Colonic mucosa (tissue), 4 donors: ENCODE measurements around the gene P2RY2. TPM values are rescaled to one million over a fixed set of nuclear protein-coding genes. Genes with fewer than 3 reads are reported as not detected.

Experiments
- DNase-seq: peaks from one replicate; pipeline ENCODE4 v3.0.0-alpha.2; 2020
- H3K27ac ChIP-seq: fragments of 200-600 bp; one replicate; pipeline ENCODE4 v1.8.0; 2021
- H3K27me3 ChIP-seq: fragments of 200-600 bp; one replicate; pipeline ENCODE4 v1.8.0; 2021
- H3K36me3 ChIP-seq: fragments of 200-600 bp; one replicate; pipeline ENCODE4 v1.8.0; 2021
- H3K4me1 ChIP-seq: fragments of 200-600 bp; one replicate; pipeline ENCODE4 v1.8.0; 2021; ENCODE audit warnings: mild to moderate bottlenecking
- H3K4me3 ChIP-seq: fragments of 200-600 bp; one replicate; pipeline ENCODE4 v1.8.0; 2021
- H3K9ac ChIP-seq, 2 donors: one replicate each; pipeline ENCODE4 v1.7.0; 2013; ENCODE audit warnings: control low read depth in 2 of 2, low read depth in 2 of 2, low read length in 2 of 2
- H3K9me3 ChIP-seq: fragments of 200-600 bp; one replicate; pipeline ENCODE4 v1.8.0; 2021
- intact Hi-C: fragments of 100-400 bp; cut with DNase I; formaldehyde crosslinking; loops from one replicate; pipeline ENCODE4 v1.14.1; 2022
- total RNA-seq, 2 donors: library from RNA; stranded (reverse); fragmentation: NEBNext Ultra II Directional in 1 of 2; extraction: Animal tissue kit (Norgen Biotek cat#: 25700) in 1 of 2; gene quantifications; one replicate each; pipeline ENCODE4 v1.2.1, GENCODE V29; 2021
- TF ChIP-seq, protein P1 (sequence below): fragments of 200-600 bp; IDR thresholded peaks from one replicate; pipeline ENCODE4 v1.8.0; 2022; ENCODE audit warnings: antibody characterized with exemption, mild to moderate bottlenecking
- donor health status: healthy.
- donor health status: DM: no; HTN: no; CAD: no.
- donor health status: DM: no; HTN: no; CAD: no.

The P2RY2 gene
- total RNA-seq, 2 donors from 2014 or later: 17.6 to 27.4 TPM

DNA sequence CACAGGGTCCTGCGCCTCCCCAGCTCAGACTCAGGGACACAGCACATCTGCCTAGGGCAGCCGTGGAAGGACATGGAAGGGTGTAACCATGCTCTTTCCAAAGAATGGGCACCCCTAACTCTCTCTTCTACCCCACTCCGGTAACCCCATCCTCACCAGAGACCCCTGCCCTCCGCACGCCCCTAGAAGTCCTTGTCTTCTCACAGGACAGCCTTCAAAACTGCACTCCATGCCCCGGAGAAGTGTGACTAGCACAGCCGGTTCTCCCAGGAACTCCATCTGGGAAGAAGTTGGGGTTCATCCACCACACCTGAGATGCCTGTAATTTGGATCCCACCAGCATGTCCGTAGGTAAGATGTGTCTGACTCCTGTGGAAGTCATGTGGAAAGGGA lies 25.0 kb downstream of the P2RY2 start:
- Histone ChIP-seq H3K4me3 (no peak overlapping the region), H3K4me1 (no peaks in the 10 kb centered on the region), H3K9ac (no peak overlapping the region), H3K27ac (no peak overlapping the region), H3K36me3 (no peaks in the 10 kb centered on the region), H3K9me3 (no peaks in the 10 kb centered on the region), H3K27me3 (no peaks in the 10 kb centered on the region)
- intact Hi-C loops: loop anchor here (2.0 to 10.0 kb wide), 3 partner anchors 58 to 406 kb away; no protein-coding TSS in a partner anchor
- DNase-seq: no peak
- TF ChIP-seq, protein P1, sequence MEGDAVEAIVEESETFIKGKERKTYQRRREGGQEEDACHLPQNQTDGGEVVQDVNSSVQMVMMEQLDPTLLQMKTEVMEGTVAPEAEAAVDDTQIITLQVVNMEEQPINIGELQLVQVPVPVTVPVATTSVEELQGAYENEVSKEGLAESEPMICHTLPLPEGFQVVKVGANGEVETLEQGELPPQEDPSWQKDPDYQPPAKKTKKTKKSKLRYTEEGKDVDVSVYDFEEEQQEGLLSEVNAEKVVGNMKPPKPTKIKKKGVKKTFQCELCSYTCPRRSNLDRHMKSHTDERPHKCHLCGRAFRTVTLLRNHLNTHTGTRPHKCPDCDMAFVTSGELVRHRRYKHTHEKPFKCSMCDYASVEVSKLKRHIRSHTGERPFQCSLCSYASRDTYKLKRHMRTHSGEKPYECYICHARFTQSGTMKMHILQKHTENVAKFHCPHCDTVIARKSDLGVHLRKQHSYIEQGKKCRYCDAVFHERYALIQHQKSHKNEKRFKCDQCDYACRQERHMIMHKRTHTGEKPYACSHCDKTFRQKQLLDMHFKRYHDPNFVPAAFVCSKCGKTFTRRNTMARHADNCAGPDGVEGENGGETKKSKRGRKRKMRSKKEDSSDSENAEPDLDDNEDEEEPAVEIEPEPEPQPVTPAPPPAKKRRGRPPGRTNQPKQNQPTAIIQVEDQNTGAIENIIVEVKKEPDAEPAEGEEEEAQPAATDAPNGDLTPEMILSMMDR: no peak

DNA sequence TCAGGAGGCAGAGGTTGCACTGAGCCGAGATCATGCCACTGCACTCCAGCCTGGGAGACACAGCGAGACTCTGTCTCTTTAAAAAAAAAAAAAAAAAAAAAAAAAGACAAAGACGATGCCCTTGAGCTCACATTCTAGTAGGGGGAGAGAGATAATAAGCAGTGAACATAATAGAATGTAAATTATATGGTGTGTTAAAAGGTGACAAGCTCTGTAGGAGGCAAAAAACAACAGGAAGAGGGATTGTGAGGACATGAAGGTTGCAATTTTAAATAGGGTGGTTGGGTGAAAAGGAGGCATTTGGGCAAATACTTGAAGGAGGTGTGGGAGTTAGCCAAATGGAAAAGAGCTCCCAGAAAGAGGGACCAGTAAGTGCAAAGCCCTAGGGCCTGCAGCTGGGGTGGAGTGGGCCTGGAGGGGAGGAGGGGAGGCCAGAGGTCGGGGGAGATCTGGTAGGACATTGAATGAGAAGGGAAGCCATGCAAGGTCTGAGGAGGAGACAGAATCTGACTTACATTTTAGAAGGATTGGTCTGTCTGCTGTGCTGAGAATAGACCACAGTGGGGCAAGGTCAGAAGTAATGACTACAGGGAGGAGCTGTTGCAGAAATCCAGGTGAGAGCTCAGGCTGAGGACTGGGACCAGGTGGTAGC lies 26.6 kb downstream of the P2RY2 start:
- Histone ChIP-seq H3K27ac (no peak overlapping the region), H3K36me3 (no peaks in the 10 kb centered on the region), H3K4me3 (no peak overlapping the region), H3K9ac (no peak overlapping the region), H3K27me3 (no peaks in the 10 kb centered on the region), H3K9me3 (no peaks in the 10 kb centered on the region), H3K4me1 (no peaks in the 10 kb centered on the region)
- TF ChIP-seq, protein P1: no peak
- DNase-seq: no peak
- intact Hi-C loops: loop anchor here (5.0 to 10.0 kb wide), 2 partner anchors 320 to 407 kb away; no protein-coding TSS in a partner anchor

DNA sequence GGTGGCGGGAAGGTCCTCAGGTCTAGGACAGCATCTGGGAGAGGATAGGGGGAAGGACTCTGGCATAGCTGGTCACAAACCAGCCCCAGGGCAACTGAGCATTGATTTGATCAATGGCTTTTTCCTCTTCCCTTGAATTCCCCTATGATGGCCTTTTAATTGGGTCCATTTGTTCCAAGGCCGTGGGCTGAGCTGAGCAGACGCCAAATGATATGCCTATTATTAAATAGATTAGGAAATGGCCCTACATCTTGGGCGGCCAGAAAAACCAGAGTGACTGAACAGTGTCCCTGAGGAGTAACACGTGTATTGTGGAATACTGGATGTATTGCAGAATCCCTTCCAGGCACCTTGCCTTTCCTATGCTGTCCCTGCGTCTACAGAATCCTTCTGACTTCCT lies 27.4 kb downstream of the P2RY2 start:
- TF ChIP-seq, protein P1: no peak
- no peak for DNase-seq
- intact Hi-C loops: loop anchor here (10.0 kb wide), 1 partner anchor 321 kb away; no protein-coding TSS in a partner anchor

DNA sequence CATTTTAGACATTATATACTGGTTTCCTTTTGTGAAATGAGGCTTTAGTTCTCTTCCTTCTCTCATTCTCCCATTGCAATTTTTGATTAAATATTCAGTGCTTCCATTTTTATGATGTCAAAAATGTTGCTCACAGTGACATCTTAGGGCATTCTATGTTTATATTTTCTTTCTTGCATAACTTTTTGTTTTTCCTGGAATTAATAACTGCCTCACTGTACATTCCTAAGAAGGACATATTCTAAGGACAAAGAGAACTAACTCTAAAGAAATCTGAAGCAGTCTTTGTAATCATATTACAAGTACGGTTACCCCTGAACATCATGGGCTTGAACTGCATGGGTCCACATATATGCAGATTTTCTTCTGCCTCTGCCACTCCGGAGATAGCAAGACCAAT lies 28.2 kb downstream of the P2RY2 start:
- Histone ChIP-seq H3K9me3 (no peaks in the 10 kb centered on the region), H3K27ac (no peak overlapping the region), H3K4me1 (no peaks in the 10 kb centered on the region), H3K9ac (no peak overlapping the region), H3K4me3 (no peak overlapping the region), H3K27me3 (no peaks in the 10 kb centered on the region), H3K36me3 (no peaks in the 10 kb centered on the region)
- intact Hi-C loops: loop anchor here (10.0 kb wide), 1 partner anchor 322 kb away; no protein-coding TSS in a partner anchor
- DNase-seq: no peak
- TF ChIP-seq, protein P1: no peak

More for the DNA sequence above, 27.4 kb downstream of the P2RY2 start:
- H3K4me3 ChIP-seq: no peak overlapping the region
- H3K27ac ChIP-seq: no peak overlapping the region
- H3K9ac ChIP-seq: no peak overlapping the region
- no peaks in the 10 kb centered on the region for H3K4me1 ChIP-seq
- H3K36me3 ChIP-seq: no peaks in the 10 kb centered on the region
- H3K9me3 ChIP-seq: no peaks in the 10 kb centered on the region
- H3K27me3 ChIP-seq: no peaks in the 10 kb centered on the region

DNA sequence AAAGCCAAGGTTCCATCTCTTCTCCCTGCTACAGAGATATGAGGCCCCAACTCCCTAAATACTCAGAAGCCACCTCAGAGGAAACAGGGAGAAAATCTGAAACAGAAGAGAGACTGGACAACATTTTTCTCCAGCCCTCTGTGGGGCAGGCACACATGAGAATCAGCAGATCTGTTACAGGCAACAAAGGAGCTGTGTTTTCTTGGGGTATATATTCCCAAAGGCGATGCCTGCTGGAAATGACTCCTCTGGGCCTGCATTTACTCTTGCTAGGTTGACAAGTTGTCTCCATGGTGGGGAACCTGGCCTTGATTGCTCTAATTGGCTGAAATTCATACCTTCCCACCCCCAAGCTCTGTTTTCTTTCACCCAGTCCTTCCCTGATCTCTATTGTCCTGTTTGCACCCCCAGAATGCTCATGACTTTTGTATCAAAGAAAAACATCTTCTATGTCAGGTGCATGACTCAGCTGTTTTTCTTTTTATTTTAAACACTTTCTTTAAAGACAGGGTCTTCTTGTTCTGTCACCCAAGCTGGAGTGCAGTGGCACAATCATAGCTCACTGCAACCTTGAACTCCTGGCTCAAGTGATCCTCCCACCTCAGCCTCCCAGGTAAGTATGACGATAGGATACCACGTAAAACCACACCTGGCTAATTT lies 30.6 kb downstream of the P2RY2 start:
- Histone ChIP-seq H3K4me3 (no peak overlapping the region), H3K27me3 (no peaks in the 10 kb centered on the region), H3K4me1 (no peaks in the 10 kb centered on the region), H3K27ac (no peak overlapping the region), H3K9ac (no peak overlapping the region), H3K36me3 (no peaks in the 10 kb centered on the region), H3K9me3 (no peaks in the 10 kb centered on the region)
- intact Hi-C loops: loop anchor here (10.0 kb wide), 1 partner anchor 324 kb away; no protein-coding TSS in a partner anchor
- no peak for DNase-seq
- TF ChIP-seq, protein P1: no peak
